Measurements from ENCODE around the gene DYSF. TPM values are rescaled to one million over a fixed set of nuclear protein-coding genes. Genes with fewer than 3 reads are reported as not detected.

Gene DYSF
- total RNA-seq, 1 experiment from 2014 or later = 0.89 TPM

- no peak for TF ChIP-seq CTCF (IDR thresholded peaks at IDR 0.05 in 2 of 3, conservative IDR thresholded peaks at IDR 0.05 in 1 of 3; ENCODE audit: borderline replicate concordance in 1 of 3, insufficient read depth in 1 of 3, low read depth in 2 of 3, low read length in 2 of 3)
Observed at GRCh38 chr2:71530211-71530610, 76.8 kb downstream of the DYSF start (continued).

GRCh38 chr2:71530641-71531332 lies 77.4 kb downstream of the DYSF start:
- Histone ChIP-seq H3K27me3 (ENCODE audit: insufficient read depth, low read length) (no peaks in the 10 kb centered on the region), H3K4me2 (ENCODE audit: low read length) (peak overlapping the region; percentile 34), H3K27ac (ENCODE audit: low read depth, low read length) (no peak overlapping the region), H3K36me3 (ENCODE audit: control insufficient read depth in 1 of 2, insufficient read depth in 2 of 2, low read length in 2 of 2) (no peaks in the 10 kb centered on the region), H3K9ac (ENCODE audit: low read length) (no peak overlapping the region), H3K9me3 (ENCODE audit: control insufficient read depth in 1 of 2, insufficient read depth in 1 of 2, low read depth in 1 of 2, low read length in 2 of 2) (no peaks in the 10 kb centered on the region; a peak in 1 of 4 replicates), H3K4me3 (replicated peaks in 1 of 2; ENCODE audit: low read depth in 1 of 2, low read length in 2 of 2) (no peak overlapping the region; a peak in 1 of 4 replicates), H3K9me2 (ENCODE audit: insufficient read depth) (no peaks in the 10 kb centered on the region), H3K79me2 (ENCODE audit: insufficient read depth, low read length) (no peaks in the 10 kb centered on the region), H2AFZ (ENCODE audit: low read depth, low read length, poor library complexity, severe bottlenecking) (peak overlapping the region; percentile 68), H3K4me1 (ENCODE audit: control insufficient read depth in 1 of 2, insufficient read depth in 2 of 2, low read length in 2 of 2) (peaks cover 0 to 18% of the 10 kb centered on the region in 2 experiments; a peak in 2 of 4 replicates), H4K20me1 (ENCODE audit: insufficient read depth) (no peaks in the 10 kb centered on the region)
- TF ChIP-seq CTCF (IDR thresholded peaks at IDR 0.05 in 2 of 3, conservative IDR thresholded peaks at IDR 0.05 in 1 of 3; ENCODE audit: borderline replicate concordance in 1 of 3, insufficient read depth in 1 of 3, low read depth in 2 of 3, low read length in 2 of 3) (peak; percentile 65 to 82 (median 71); a peak in 5 of 6 replicates), EGR1 (IDR thresholded peaks at IDR 0.05; ENCODE audit: low read depth) (no peak), SP1 (IDR thresholded peaks at IDR 0.05; ENCODE audit: low read depth) (no peak), RAD21 (IDR thresholded peaks at IDR 0.05; ENCODE audit: low read depth) (peak; percentile 80), YY1 (IDR thresholded peaks at IDR 0.05; ENCODE audit: extremely low read depth, insufficient replicate concordance, low read depth, low read length) (peak; percentile 11)
- ATAC-seq (peak; percentile 85), DNase-seq (ENCODE audit: low read depth, low spot score) (peak; percentile 31)
- ChIA-PET CTCF (interaction anchor here (0.7 to 1.9 kb wide), 7 partner anchors 10 to 1332 kb away, joined by 3 to 10 read pairs (median 3); no protein-coding TSS in a partner anchor), RAD21 (ENCODE audit: low non-redundant PET in 1 of 2, low total read pairs in 2 of 2, uncharacterized antibody in 2 of 2, unreplicated experiment in 2 of 2) (interaction anchor here in 1 of 2 experiments (0.5 to 1.3 kb wide), 2 partner anchors 20 to 267 kb away, joined by 3 read pairs; no protein-coding TSS in a partner anchor), POLR2A (no interaction called here)
- intact Hi-C loops (cut with micrococcal nuclease) = loop anchor here (1.0 to 5.0 kb wide), 2 partner anchors 268 to 1217 kb away; no protein-coding TSS in a partner anchor
- no TSS peak for BruUV-seq (replicated peaks)
